Measurements from ENCODE around the gene PSMA4.

Gene PSMA4

DNA sequence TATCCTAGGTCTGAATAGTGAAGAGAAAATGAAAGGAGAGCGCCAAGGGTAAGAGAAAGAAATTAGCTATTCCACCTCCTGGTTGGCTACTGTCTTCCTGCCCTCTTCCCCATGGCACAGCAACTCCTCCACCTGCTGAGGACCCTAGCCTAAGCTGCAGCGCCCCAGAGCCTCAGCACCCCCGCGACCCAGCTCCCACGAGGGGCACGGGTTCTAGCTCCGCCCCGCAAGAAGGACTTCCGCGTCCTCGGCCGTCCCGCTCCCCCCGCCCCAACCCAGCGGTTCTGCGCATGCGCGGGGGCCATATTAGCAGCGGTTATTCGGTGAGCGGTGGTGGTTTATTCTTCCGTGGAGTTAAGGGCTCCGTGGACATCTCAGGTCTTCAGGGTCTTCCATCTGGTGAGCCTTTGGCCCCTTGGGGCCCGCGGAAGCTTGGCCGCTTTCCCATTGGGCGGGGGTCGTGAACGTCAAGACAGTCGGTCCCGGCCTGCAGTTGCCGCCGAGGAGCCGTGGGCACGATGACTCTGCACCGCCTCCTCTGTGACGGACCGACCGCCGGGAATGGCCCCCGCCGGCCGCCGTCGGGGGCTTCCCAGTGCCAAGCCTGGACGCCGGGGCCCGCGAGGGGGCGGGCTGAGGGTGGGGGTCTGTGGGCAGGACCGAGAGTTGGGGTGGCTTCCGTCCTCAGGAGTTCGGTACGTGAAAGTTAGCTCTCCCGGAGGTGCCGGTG lies at the start of gene PSMA4:
TSS of gene PSMA4 (plus strand) at position 304 of the 730 bp plus-strand sequence. CDS start 1,484 bp downstream, outside the sequence.
- H3K4me1 ChIP-seq = no peaks in the 10 kb centered on the region
- TF ChIP-seq CTCF (IDR thresholded peaks at IDR 0.05) = peak; percentile 24
- H3K4me2 ChIP-seq (ENCODE audit: low read length) = peak within 1 kb of the TSS; percentile 92
- H3K27ac ChIP-seq = peak within 1 kb of the TSS; percentile 82
- H3K9ac ChIP-seq = peak within 1 kb of the TSS; percentile 35
- no peaks in the 10 kb centered on the region for H3K9me3 ChIP-seq (ENCODE audit: control insufficient read depth, low read length)
- H3K36me3 ChIP-seq (ENCODE audit: control insufficient read depth, insufficient read depth, low read length) = no peaks in the 10 kb centered on the region
- H3K4me3 ChIP-seq (ENCODE audit: low read depth, low read length) = peak within 1 kb of the TSS; percentile 99
- H2AFZ ChIP-seq = peak within 1 kb of the TSS; percentile 84
- no peaks in the 10 kb centered on the region for H3K79me2 ChIP-seq
- H3K27me3 ChIP-seq (ENCODE audit: control insufficient read depth, insufficient read depth, low read length) = no peaks in the 10 kb centered on the region

DNA sequence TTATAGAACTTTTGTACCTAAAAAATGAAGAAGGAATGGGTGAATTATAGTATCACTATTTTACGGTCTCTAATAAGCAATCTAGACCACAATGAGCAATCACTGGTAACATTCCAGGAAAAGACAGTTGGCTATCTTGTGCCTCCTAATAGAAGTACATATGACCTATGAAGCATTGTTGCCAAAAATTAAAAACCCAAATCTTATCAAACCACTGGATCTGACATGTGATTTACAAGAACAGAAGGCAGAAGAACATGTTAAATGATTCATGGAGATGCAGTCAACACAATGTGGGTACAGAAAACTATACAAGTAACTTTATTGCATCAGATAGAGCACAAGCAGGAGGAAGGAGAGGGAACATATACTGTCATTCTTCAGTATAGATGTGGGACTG lies 47.4 kb upstream of the PSMA4 start:
- Histone ChIP-seq H3K4me2 (ENCODE audit: low read length) (no peak overlapping the region), H3K9me3 (ENCODE audit: control insufficient read depth, low read length) (no peaks in the 10 kb centered on the region), H3K4me1 (no peaks in the 10 kb centered on the region), H3K4me3 (ENCODE audit: low read depth, low read length) (no peak overlapping the region), H3K36me3 (ENCODE audit: control insufficient read depth, insufficient read depth, low read length) (no peaks in the 10 kb centered on the region), H3K9ac (no peak overlapping the region), H3K27me3 (ENCODE audit: control insufficient read depth, insufficient read depth, low read length) (no peaks in the 10 kb centered on the region), H3K27ac (no peak overlapping the region), H3K79me2 (no peaks in the 10 kb centered on the region), H2AFZ (no peak overlapping the region)
- no peak for TF ChIP-seq CTCF (IDR thresholded peaks at IDR 0.05)

DNA sequence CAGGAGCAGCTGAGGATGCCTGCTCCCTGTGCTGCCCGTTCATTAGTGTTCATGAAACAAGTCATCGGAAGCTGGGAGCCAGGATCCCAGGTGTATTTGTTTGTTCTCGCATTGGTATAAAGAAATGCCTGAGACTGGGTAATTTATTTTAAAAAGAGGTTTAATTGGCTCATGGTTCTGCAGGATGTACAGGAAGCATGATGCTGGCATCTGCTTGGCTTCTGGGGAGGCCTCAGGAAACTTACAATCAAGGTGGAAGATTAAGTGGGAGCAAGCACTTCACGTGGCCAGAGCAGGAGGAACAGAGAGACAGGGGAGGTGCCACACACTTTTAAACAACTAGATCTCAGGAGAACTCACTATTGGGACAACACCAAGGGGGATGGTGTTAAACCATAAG lies 38.4 kb upstream of the PSMA4 start:
- Histone ChIP-seq H3K9ac (no peak overlapping the region), H3K27ac (no peak overlapping the region), H3K9me3 (ENCODE audit: control insufficient read depth, low read length) (no peaks in the 10 kb centered on the region), H3K36me3 (ENCODE audit: control insufficient read depth, insufficient read depth, low read length) (no peaks in the 10 kb centered on the region), H3K4me2 (ENCODE audit: low read length) (no peak overlapping the region), H3K4me1 (no peaks in the 10 kb centered on the region), H3K4me3 (ENCODE audit: low read depth, low read length) (no peak overlapping the region), H3K27me3 (ENCODE audit: control insufficient read depth, insufficient read depth, low read length) (no peaks in the 10 kb centered on the region), H2AFZ (no peak overlapping the region), H3K79me2 (no peaks in the 10 kb centered on the region)
- no peak for TF ChIP-seq CTCF (IDR thresholded peaks at IDR 0.05)

DNA sequence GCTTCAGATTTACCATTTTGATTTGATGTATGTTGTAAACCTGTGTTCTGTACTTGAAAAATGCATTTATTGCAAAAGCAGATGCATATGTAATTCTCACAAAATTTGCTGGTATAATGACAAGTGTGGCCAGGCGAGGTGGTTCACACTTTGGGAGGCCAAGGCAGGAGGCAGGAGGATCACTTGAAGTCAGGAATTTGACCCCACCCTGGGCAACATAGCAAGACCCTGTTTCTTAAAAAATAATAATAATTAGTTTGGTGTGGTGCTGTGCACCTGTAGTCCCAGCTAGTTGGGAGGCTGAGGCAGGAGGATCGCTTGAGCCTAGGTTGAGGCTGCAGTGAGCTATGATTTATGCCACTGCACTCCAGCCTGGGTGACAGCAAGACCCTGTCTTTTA lies 37.6 kb upstream of the PSMA4 start:
- Histone ChIP-seq H3K4me1 (no peaks in the 10 kb centered on the region), H3K36me3 (ENCODE audit: control insufficient read depth, insufficient read depth, low read length) (no peaks in the 10 kb centered on the region), H3K79me2 (no peaks in the 10 kb centered on the region), H3K9me3 (ENCODE audit: control insufficient read depth, low read length) (no peaks in the 10 kb centered on the region), H3K27ac (no peak overlapping the region), H3K4me2 (ENCODE audit: low read length) (no peak overlapping the region), H3K4me3 (ENCODE audit: low read depth, low read length) (no peak overlapping the region), H3K9ac (no peak overlapping the region), H2AFZ (no peak overlapping the region), H3K27me3 (ENCODE audit: control insufficient read depth, insufficient read depth, low read length) (no peaks in the 10 kb centered on the region)
- TF ChIP-seq CTCF (IDR thresholded peaks at IDR 0.05) = no peak
